ENCODE measurements around the gene COL4A6. TPM values are rescaled to one million over a fixed set of nuclear protein-coding genes. Genes with fewer than 3 reads are reported as not detected.

COL4A6 gene
- total RNA-seq, 2 experiments from 2014 or later, result not detected

GRCh38 chrX:108268434-108269080 is 169.7 kb downstream of the COL4A6 start:
- Histone ChIP-seq H3K36me3 (ENCODE audit: insufficient read depth, low read length) (no peaks in the 10 kb centered on the region), H3K9me3 (ENCODE audit: low read length) (no peaks in the 10 kb centered on the region), H3K79me2 (ENCODE audit: insufficient read depth, low read depth, low read length) (no peaks in the 10 kb centered on the region), H3K9me2 (ENCODE audit: insufficient read depth, low read length) (no peaks in the 10 kb centered on the region), H3K4me2 (ENCODE audit: low read length) (no peak overlapping the region), H3K27ac (ENCODE audit: low read depth, low read length, poor library complexity, severe bottlenecking) (no peak overlapping the region), H4K20me1 (ENCODE audit: insufficient read depth, low read length) (no peaks in the 10 kb centered on the region), H2AFZ (ENCODE audit: low read length) (no peak overlapping the region), H3K4me1 (ENCODE audit: insufficient read depth, low read length, poor library complexity, severe bottlenecking) (no peaks in the 10 kb centered on the region), H3K4me3 (ENCODE audit: low read depth, low read length, poor library complexity, severe bottlenecking) (no peak overlapping the region)
- ChIA-PET CTCF (ENCODE audit: unreplicated experiment) (no interaction called here), POLR2A (interaction anchor here (1.0 kb wide), 1 partner anchor 8 kb away, joined by 4 read pairs; no protein-coding TSS in a partner anchor)
- no peak for DNase-seq (ENCODE audit: low spot score)
- BruUV-seq (replicated peaks), result no TSS peak
- no peak for TF ChIP-seq EZH2phosphoT487 (IDR thresholded peaks at IDR 0.05; ENCODE audit: borderline replicate concordance, low read depth, low read length)
- TF ChIP-seq CTCF (conservative IDR thresholded peaks at IDR 0.05; ENCODE audit: low read length), result no peak
- intact Hi-C loops (cut with micrococcal nuclease; ENCODE audit: unreplicated experiment), result no loop called here

- CTCF ChIA-PET (ENCODE audit: unreplicated experiment), result no interaction called here
- BruUV-seq (replicated peaks), result no TSS peak
- Histone ChIP-seq H3K9me3 (ENCODE audit: low read length) (no peaks in the 10 kb centered on the region), H2AFZ (ENCODE audit: low read length) (no peak overlapping the region), H3K4me1 (ENCODE audit: insufficient read depth, low read length, poor library complexity, severe bottlenecking) (no peaks in the 10 kb centered on the region), H3K36me3 (ENCODE audit: insufficient read depth, low read length) (no peaks in the 10 kb centered on the region), H3K9me2 (ENCODE audit: insufficient read depth, low read length) (no peaks in the 10 kb centered on the region), H3K4me3 (ENCODE audit: low read depth, low read length, poor library complexity, severe bottlenecking) (no peak overlapping the region), H3K27ac (ENCODE audit: low read depth, low read length, poor library complexity, severe bottlenecking) (no peak overlapping the region), H3K4me2 (ENCODE audit: low read length) (no peak overlapping the region), H4K20me1 (ENCODE audit: insufficient read depth, low read length) (no peaks in the 10 kb centered on the region), H3K79me2 (ENCODE audit: insufficient read depth, low read depth, low read length) (no peaks in the 10 kb centered on the region)
- TF ChIP-seq CTCF (conservative IDR thresholded peaks at IDR 0.05; ENCODE audit: low read length) (no peak), EZH2phosphoT487 (IDR thresholded peaks at IDR 0.05; ENCODE audit: borderline replicate concordance, low read depth, low read length) (no peak)
- DNase-seq (ENCODE audit: low spot score), result no peak
- POLR2A ChIA-PET, result no interaction called here
- intact Hi-C loops (cut with micrococcal nuclease; ENCODE audit: unreplicated experiment), result no loop called here
These were observed 170.7 kb downstream of the COL4A6 start for GRCh38 chrX:108267557-108267956.

GRCh38 chrX:108264376-108264775 is 173.8 kb downstream of the COL4A6 start:
- H3K9me2 ChIP-seq (ENCODE audit: insufficient read depth, low read length), result no peaks in the 10 kb centered on the region
- no peaks in the 10 kb centered on the region for H3K4me1 ChIP-seq (ENCODE audit: insufficient read depth, low read length, poor library complexity, severe bottlenecking)
- no peak for TF ChIP-seq CTCF (conservative IDR thresholded peaks at IDR 0.05; ENCODE audit: low read length)
- no peak for TF ChIP-seq EZH2phosphoT487 (IDR thresholded peaks at IDR 0.05; ENCODE audit: borderline replicate concordance, low read depth, low read length)
- DNase-seq (ENCODE audit: low spot score), result no peak
- no peaks in the 10 kb centered on the region for H3K9me3 ChIP-seq (ENCODE audit: low read length)
- no peak overlapping the region for H3K27ac ChIP-seq (ENCODE audit: low read depth, low read length, poor library complexity, severe bottlenecking)
- no peaks in the 10 kb centered on the region for H3K79me2 ChIP-seq (ENCODE audit: insufficient read depth, low read depth, low read length)
- intact Hi-C loops (cut with micrococcal nuclease; ENCODE audit: unreplicated experiment), result no loop called here
- H3K36me3 ChIP-seq (ENCODE audit: insufficient read depth, low read length), result no peaks in the 10 kb centered on the region
- H3K4me2 ChIP-seq (ENCODE audit: low read length), result no peak overlapping the region
- no peaks in the 10 kb centered on the region for H4K20me1 ChIP-seq (ENCODE audit: insufficient read depth, low read length)
- POLR2A ChIA-PET, result no interaction called here
- no peak overlapping the region for H2AFZ ChIP-seq (ENCODE audit: low read length)
- BruUV-seq (replicated peaks), result no TSS peak
- H3K4me3 ChIP-seq (ENCODE audit: low read depth, low read length, poor library complexity, severe bottlenecking), result no peak overlapping the region
- CTCF ChIA-PET (ENCODE audit: unreplicated experiment), result no interaction called here

Measured in OCI-LY7 (cell line).